ENCODE data around the gene KNSTRN.

DNA sequence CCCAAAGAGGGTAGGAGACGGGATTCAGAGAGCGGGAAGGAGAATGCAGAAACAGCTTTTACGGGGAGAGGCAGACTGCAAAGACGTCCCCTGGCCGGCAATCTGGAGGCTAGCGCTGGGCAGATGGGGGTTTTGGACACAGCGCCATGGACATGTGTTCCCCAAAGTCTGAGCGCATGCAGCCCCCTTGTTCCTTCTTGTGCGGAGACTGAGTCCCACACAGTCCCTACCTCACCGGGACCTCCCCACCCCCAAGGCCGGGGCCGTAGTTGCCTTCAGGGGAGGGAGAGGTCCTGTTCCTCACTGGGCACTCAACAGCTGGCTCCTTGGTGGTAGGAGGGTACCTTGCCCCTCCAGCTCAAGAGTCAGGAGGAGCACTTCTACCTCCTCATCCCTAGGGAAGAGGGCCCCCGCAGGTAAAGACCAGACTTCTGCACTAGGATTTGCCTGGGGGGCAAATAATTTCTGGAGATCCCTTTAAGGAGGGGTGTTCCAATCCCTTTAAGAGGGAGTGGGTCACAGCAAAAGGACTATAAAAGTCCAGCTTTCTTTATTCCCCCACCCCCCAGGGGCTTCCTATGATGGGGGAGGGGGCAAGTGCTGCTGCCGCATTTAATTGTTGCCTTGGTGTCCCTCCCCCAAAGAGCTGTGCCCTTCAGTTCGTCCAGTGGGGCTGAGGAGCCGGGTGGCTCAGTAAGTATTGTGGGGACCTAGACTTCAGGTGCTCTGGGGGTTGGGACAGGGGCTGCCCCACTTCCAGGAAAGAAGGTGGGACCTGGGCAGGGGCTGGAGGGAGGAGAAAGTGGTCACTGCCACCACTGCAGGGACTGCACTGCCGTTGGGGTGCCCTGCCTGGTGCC, 54.6 kb downstream of the KNSTRN start:
- peak; percentile 60 for TF ChIP-seq EZH2 (IDR thresholded peaks at IDR 0.05; ENCODE audit: low read length)
- TF ChIP-seq, protein P1, sequence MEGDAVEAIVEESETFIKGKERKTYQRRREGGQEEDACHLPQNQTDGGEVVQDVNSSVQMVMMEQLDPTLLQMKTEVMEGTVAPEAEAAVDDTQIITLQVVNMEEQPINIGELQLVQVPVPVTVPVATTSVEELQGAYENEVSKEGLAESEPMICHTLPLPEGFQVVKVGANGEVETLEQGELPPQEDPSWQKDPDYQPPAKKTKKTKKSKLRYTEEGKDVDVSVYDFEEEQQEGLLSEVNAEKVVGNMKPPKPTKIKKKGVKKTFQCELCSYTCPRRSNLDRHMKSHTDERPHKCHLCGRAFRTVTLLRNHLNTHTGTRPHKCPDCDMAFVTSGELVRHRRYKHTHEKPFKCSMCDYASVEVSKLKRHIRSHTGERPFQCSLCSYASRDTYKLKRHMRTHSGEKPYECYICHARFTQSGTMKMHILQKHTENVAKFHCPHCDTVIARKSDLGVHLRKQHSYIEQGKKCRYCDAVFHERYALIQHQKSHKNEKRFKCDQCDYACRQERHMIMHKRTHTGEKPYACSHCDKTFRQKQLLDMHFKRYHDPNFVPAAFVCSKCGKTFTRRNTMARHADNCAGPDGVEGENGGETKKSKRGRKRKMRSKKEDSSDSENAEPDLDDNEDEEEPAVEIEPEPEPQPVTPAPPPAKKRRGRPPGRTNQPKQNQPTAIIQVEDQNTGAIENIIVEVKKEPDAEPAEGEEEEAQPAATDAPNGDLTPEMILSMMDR (optimal IDR thresholded peaks at IDR 0.05 in 1 of 3, IDR thresholded peaks at IDR 0.05 in 1 of 3, conservative IDR thresholded peaks at IDR 0.05 in 1 of 3; ENCODE audit: extremely low read depth in 1 of 3, insufficient read depth in 2 of 3, low read length in 3 of 3) = no peak

All from keratinocyte (primary cell).